CD4-positive, alpha-beta T cell treated with Interferon gamma for 1 hour (primary cell): Measurements from ENCODE around the gene OR14A16.

ENCODE experiments used
- DNase-seq: peaks from one replicate; pipeline ENCODE4 v3.0.0-alpha.2; 2020

OR14A16 gene

GRCh38 chr1:247824023-247824422, at the start of gene OR14A16:
OR14A16 (minus strand) TSS chr1:247824119; CDS start chr1:247815729, 8,390 bp downstream.
- DNase-seq = no peak

GRCh38 chr1:247865416-247865815, 41.5 kb upstream of the OR14A16 start:
- DNase-seq = no peak

- DNase-seq = no peak
Observed at GRCh38 chr1:247864644-247865043, 40.7 kb upstream of the OR14A16 start.

- DNase-seq = no peak
Observed at GRCh38 chr1:247862756-247863155, 38.8 kb upstream of the OR14A16 start.

- no peak for DNase-seq
Observed at GRCh38 chr1:247857985-247858619, 34.2 kb upstream of the OR14A16 start.

- peak; percentile 29 for DNase-seq
Observed at GRCh38 chr1:247857069-247857984, 33.4 kb upstream of the OR14A16 start, which contains the start of gene TRIM58. TRIM58 (plus strand) TSS chr1:247857187; CDS start chr1:247857247, 60 bp downstream.

GRCh38 chr1:247855911-247856310, 32.0 kb upstream of the OR14A16 start:
- no peak for DNase-seq

- DNase-seq = no peak
Observed at GRCh38 chr1:247854899-247855545, 31.1 kb upstream of the OR14A16 start.

GRCh38 chr1:247849616-247850015, 25.7 kb upstream of the OR14A16 start:
- no peak for DNase-seq

- DNase-seq = no peak
Observed at GRCh38 chr1:247848346-247848745, 24.4 kb upstream of the OR14A16 start.

- no peak for DNase-seq
Observed at GRCh38 chr1:247845693-247846017, 21.7 kb upstream of the OR14A16 start.

GRCh38 chr1:247845011-247845692, 21.2 kb upstream of the OR14A16 start:
- no peak for DNase-seq

GRCh38 chr1:247843411-247843810, 19.5 kb upstream of the OR14A16 start:
- DNase-seq = no peak

GRCh38 chr1:247841796-247842195, 17.9 kb upstream of the OR14A16 start, which contains the start of gene OR11L1:
OR11L1 (minus strand) TSS chr1:247841896; CDS start chr1:247841896, 0 bp downstream.
- no peak for DNase-seq

GRCh38 chr1:247840818-247841217, 16.9 kb upstream of the OR14A16 start:
- no peak for DNase-seq

- DNase-seq = no peak
Observed at GRCh38 chr1:247833601-247834000, 9.7 kb upstream of the OR14A16 start.

- DNase-seq = no peak
Observed at GRCh38 chr1:247829656-247830055, 5.7 kb upstream of the OR14A16 start.

- no peak for DNase-seq
Observed at GRCh38 chr1:247825362-247825761, 1.4 kb upstream of the OR14A16 start.

- no peak for DNase-seq
Observed at GRCh38 chr1:247822060-247822459, 1.9 kb downstream of the OR14A16 start.

- DNase-seq = no peak
Observed at GRCh38 chr1:247812637-247813036, 11.3 kb downstream of the OR14A16 start.

- DNase-seq = no peak
Observed at GRCh38 chr1:247797518-247797917, 26.4 kb downstream of the OR14A16 start.

GRCh38 chr1:247769603-247770002, 54.3 kb downstream of the OR14A16 start:
- no peak for DNase-seq
